ENCODE data around the gene CNNM4.

Gene CNNM4

GRCh38 chr2:96737251-96737650 is 23.5 kb upstream of the CNNM4 start:
- no peak overlapping the region for H3K4me2 ChIP-seq
- no peak for TF ChIP-seq Cebpa-rat (IDR thresholded peaks at IDR 0.05)
- H3K4me1 ChIP-seq: peaks cover 43% of the 10 kb centered on the region
- H3K36me3 ChIP-seq: peaks cover 51% of the 10 kb centered on the region
- H3K4me3 ChIP-seq: no peak overlapping the region
- H3K9ac ChIP-seq: no peak overlapping the region
- H3K9me3 ChIP-seq: no peaks in the 10 kb centered on the region
- H4K20me1 ChIP-seq: no peaks in the 10 kb centered on the region
- no peaks in the 10 kb centered on the region for H3K27me3 ChIP-seq
- no peak overlapping the region for H3K27ac ChIP-seq

DNA sequence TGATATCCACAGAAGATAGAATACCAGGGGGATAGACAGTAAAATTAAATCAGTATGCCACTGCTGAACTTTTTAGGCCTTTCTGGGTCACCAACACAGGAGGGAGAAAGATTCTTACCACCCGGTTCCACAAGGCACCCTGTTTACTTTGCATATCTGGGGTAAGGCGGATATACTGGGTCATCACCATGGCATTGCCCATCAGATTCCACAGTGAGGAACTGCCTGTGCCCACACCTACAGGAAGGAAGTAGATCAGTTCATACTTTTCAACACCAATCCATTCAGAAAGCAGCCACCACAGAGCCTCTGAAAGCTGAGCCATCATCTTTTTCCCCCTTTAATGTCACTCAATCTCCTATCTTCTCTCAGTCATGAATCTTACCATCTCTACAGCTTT is 22.9 kb upstream of the CNNM4 start:
- TF ChIP-seq Cebpa-rat (IDR thresholded peaks at IDR 0.05): no peak
- peaks cover 45% of the 10 kb centered on the region for H3K36me3 ChIP-seq
- H3K9ac ChIP-seq: no peak overlapping the region; the same call in 1 of the 2 replicates

GRCh38 chr2:96739076-96739632 is 21.5 kb upstream of the CNNM4 start:
- peak overlapping the region; percentile 88 for H3K4me3 ChIP-seq
- peak overlapping the region; percentile 71 for H3K27ac ChIP-seq
- H4K20me1 ChIP-seq: no peaks in the 10 kb centered on the region
- H3K9me3 ChIP-seq: no peaks in the 10 kb centered on the region
- no peak for TF ChIP-seq Cebpa-rat (IDR thresholded peaks at IDR 0.05)
- H3K9ac ChIP-seq: peak overlapping the region; percentile 84
- H3K4me2 ChIP-seq: peak overlapping the region; percentile 93
- peaks cover 32% of the 10 kb centered on the region for H3K36me3 ChIP-seq
- no peaks in the 10 kb centered on the region for H3K27me3 ChIP-seq
- H3K4me1 ChIP-seq: peaks cover 43% of the 10 kb centered on the region

More for the DNA sequence above, 22.9 kb upstream of the CNNM4 start:
- H3K4me2 ChIP-seq: peak overlapping the region; percentile 93
- no peaks in the 10 kb centered on the region for H4K20me1 ChIP-seq
- no peak overlapping the region for H3K4me3 ChIP-seq
- no peak overlapping the region for H3K27ac ChIP-seq
- H3K27me3 ChIP-seq: no peaks in the 10 kb centered on the region
- no peaks in the 10 kb centered on the region for H3K9me3 ChIP-seq
- peaks cover 43% of the 10 kb centered on the region for H3K4me1 ChIP-seq

DNA sequence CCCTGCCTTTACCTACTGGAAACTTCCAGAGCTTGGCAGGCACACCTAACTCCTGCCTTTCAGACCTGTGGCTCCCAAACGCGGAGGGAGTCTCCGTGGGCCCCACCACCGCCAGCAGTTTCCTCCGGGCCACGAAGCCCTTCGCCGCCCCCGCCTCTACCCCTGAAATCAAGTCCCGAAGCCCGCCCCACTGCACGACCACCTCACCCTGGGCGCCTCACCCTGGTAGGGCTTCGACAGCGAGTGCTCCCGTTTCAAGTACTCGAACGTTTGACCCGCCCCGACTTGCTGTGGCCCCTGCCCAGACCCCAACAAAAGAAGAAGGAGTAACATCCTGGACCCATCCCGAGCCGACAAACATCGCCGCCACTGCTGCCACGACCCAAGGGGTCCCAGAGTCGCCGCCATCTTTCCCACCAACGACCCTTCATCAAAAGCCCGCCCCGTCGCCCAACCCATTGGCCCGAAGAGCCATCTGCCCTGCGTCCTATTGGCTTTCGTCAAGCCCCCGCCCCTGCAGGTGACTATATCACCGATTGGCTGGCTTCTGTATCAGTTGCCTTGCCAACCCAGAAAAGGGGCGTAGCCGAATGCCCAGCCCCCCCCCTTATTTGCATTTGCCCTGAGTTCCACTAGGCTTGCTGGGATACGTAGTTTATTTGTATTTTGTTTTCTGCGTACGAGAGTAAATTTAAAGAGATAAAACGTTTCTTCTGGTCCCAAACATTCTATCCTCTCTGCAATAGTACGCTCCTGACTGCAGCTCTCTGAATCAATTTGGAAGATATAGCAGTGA is 20.9 kb upstream of the CNNM4 start, which contains the start of gene LMAN2L:
TSS of gene LMAN2L (minus strand) at position 432 of the 796 bp plus-strand sequence. CDS start at position 408, 24 bp downstream.
- Histone ChIP-seq H3K9me3 (no peaks in the 10 kb centered on the region), H3K4me2 (peak within 1 kb of the TSS; percentile 93), H3K27me3 (no peaks in the 10 kb centered on the region), H3K36me3 (peaks cover 25% of the 10 kb centered on the region), H3K4me3 (peak within 1 kb of the TSS; percentile 88), H3K9ac (peak within 1 kb of the TSS; percentile 84), H3K27ac (peak within 1 kb of the TSS; percentile 71), H4K20me1 (no peaks in the 10 kb centered on the region), H3K4me1 (peaks cover 43% of the 10 kb centered on the region)
- TF ChIP-seq Cebpa-rat (IDR thresholded peaks at IDR 0.05): no peak

DNA sequence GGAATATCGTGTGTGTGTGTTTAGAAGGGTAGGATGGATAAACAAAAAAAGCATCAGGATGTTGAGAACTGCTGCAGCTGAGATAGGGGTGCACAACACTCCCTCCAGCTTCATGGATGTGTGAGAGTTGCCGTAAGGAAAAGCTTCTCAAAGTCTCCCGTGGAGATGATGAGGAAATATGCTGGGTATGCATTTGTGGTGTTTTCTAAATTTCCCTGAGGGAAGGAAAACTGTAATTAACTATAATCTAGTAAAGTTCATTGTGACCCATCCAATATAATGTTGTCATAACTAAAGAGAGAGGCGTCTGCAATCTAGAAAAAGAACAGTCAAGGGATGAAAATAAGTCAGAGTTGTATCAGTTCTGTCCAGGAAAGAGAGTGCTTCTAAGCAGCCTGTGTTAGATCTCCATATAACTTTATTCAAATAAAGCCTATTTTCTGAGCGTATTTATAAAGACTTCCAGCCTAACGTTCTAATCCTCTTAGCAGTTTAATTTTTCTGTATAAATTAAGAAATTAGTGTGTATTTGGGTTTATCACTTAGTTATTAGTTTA is 13.6 kb upstream of the CNNM4 start:
- Histone ChIP-seq H3K9ac (no peak overlapping the region), H3K4me3 (no peak overlapping the region), H3K9me3 (no peaks in the 10 kb centered on the region), H3K4me2 (no peak overlapping the region), H3K27ac (no peak overlapping the region), H3K27me3 (no peaks in the 10 kb centered on the region), H4K20me1 (no peaks in the 10 kb centered on the region), H3K36me3 (no peaks in the 10 kb centered on the region), H3K4me1 (peaks cover 6% of the 10 kb centered on the region; the same call in 1 of the 2 replicates)
- TF ChIP-seq Cebpa-rat (IDR thresholded peaks at IDR 0.05): no peak

- H4K20me1 ChIP-seq: no peaks in the 10 kb centered on the region
- H3K9ac ChIP-seq: no peak overlapping the region
- H3K4me1 ChIP-seq: peaks cover 6% of the 10 kb centered on the region; the same call in 1 of the 2 replicates
- no peaks in the 10 kb centered on the region for H3K9me3 ChIP-seq
- TF ChIP-seq Cebpa-rat (IDR thresholded peaks at IDR 0.05): no peak
- no peak overlapping the region for H3K4me2 ChIP-seq
- H3K27ac ChIP-seq: no peak overlapping the region
- H3K27me3 ChIP-seq: no peaks in the 10 kb centered on the region
- H3K36me3 ChIP-seq: no peaks in the 10 kb centered on the region
- no peak overlapping the region for H3K4me3 ChIP-seq
Observed at GRCh38 chr2:96751800-96752199, 8.9 kb upstream of the CNNM4 start.

- H3K4me1 ChIP-seq: 0 out of 2 replicates have a peak, but pooled peaks cover 5% of the 10 kb centered on the region
- no peaks in the 10 kb centered on the region for H3K27me3 ChIP-seq
- no peaks in the 10 kb centered on the region for H3K36me3 ChIP-seq
- no peak overlapping the region for H3K27ac ChIP-seq
- TF ChIP-seq Cebpa-rat (IDR thresholded peaks at IDR 0.05): no peak
- no peaks in the 10 kb centered on the region for H3K9me3 ChIP-seq
- H3K4me3 ChIP-seq: no peak overlapping the region
- H3K9ac ChIP-seq: no peak overlapping the region
- no peak overlapping the region for H3K4me2 ChIP-seq
- no peaks in the 10 kb centered on the region for H4K20me1 ChIP-seq
Observed at GRCh38 chr2:96753661-96754282, 6.9 kb upstream of the CNNM4 start.

- peaks cover 10% of the 10 kb centered on the region; the same call in 1 of the 2 replicates for H3K4me1 ChIP-seq
- no peak overlapping the region for H3K9ac ChIP-seq
- no peak overlapping the region for H3K27ac ChIP-seq
- no peak overlapping the region for H3K4me3 ChIP-seq
- H3K9me3 ChIP-seq: no peaks in the 10 kb centered on the region
- TF ChIP-seq Cebpa-rat (IDR thresholded peaks at IDR 0.05): no peak
- no peaks in the 10 kb centered on the region for H4K20me1 ChIP-seq
- no peak overlapping the region for H3K4me2 ChIP-seq
- H3K36me3 ChIP-seq: no peaks in the 10 kb centered on the region
- no peaks in the 10 kb centered on the region for H3K27me3 ChIP-seq
Observed at GRCh38 chr2:96754317-96754716, 6.4 kb upstream of the CNNM4 start.

- H3K27me3 ChIP-seq: no peaks in the 10 kb centered on the region
- H3K4me2 ChIP-seq: no peak overlapping the region
- H3K27ac ChIP-seq: no peak overlapping the region
- H3K4me1 ChIP-seq: peaks cover 32% of the 10 kb centered on the region
- no peak overlapping the region for H3K9ac ChIP-seq
- no peak overlapping the region for H3K4me3 ChIP-seq
- no peaks in the 10 kb centered on the region for H3K36me3 ChIP-seq
- H4K20me1 ChIP-seq: peaks cover 7% of the 10 kb centered on the region; the same call in 1 of the 2 replicates
- H3K9me3 ChIP-seq: no peaks in the 10 kb centered on the region
- no peak for TF ChIP-seq Cebpa-rat (IDR thresholded peaks at IDR 0.05)
Observed at GRCh38 chr2:96756788-96757476, 3.8 kb upstream of the CNNM4 start.
